ENCODE data around the gene NFIA.

- TF ChIP-seq CTCF (IDR thresholded peaks at IDR 0.05; ENCODE audit: low read length) (no peak), EZH2phosphoT487 (IDR thresholded peaks at IDR 0.05; ENCODE audit: low read length) (no peak)
Observed at GRCh38 chr1:61174060-61174795, 91.9 kb downstream of the NFIA start.
